ENCODE results near the gene KCNH6.
A peak's percentile ranks its signal among the peaks of the same experiment; 100 is the strongest.

KCNH6 gene, protein sequence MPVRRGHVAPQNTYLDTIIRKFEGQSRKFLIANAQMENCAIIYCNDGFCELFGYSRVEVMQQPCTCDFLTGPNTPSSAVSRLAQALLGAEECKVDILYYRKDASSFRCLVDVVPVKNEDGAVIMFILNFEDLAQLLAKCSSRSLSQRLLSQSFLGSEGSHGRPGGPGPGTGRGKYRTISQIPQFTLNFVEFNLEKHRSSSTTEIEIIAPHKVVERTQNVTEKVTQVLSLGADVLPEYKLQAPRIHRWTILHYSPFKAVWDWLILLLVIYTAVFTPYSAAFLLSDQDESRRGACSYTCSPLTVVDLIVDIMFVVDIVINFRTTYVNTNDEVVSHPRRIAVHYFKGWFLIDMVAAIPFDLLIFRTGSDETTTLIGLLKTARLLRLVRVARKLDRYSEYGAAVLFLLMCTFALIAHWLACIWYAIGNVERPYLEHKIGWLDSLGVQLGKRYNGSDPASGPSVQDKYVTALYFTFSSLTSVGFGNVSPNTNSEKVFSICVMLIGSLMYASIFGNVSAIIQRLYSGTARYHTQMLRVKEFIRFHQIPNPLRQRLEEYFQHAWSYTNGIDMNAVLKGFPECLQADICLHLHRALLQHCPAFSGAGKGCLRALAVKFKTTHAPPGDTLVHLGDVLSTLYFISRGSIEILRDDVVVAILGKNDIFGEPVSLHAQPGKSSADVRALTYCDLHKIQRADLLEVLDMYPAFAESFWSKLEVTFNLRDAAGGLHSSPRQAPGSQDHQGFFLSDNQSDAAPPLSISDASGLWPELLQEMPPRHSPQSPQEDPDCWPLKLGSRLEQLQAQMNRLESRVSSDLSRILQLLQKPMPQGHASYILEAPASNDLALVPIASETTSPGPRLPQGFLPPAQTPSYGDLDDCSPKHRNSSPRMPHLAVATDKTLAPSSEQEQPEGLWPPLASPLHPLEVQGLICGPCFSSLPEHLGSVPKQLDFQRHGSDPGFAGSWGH

DNA sequence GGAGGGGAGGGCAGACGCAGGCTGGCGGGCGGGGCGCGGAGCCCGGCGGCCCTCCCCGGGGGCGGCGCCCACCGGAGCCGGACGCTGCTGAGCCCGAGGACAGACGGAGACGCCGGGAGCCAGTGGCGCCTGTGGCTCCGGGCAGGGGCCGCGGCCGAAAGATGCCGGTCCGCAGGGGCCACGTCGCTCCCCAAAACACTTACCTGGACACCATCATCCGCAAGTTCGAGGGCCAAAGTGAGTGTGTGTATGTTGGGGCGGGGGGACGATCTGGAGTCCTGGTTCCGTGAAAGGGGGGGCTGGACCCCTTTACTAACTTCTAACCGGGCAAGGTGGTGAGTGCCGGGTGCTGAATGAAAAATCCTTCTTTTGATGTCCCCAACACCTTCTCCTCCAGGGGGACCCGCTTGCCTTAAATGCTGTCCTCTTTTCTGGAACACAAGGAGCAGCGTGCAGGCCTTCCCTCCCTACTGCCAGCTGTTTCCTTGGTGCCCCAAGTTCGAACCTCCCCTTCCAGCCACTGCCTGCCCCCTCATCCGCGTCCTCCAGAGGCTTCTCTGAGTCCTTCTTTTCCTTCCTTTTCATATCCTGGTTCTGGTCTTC is at the start of gene KCNH6:
KCNH6 (plus strand) TSS at position 106 of the 603 bp plus-strand sequence; CDS start at position 162, 56 bp downstream.
- no peak for DNase-seq (ENCODE audit: low spot score)

- DNase-seq (ENCODE audit: low spot score): no peak
These were observed 49.0 kb upstream of the KCNH6 start for GRCh38 chr17:63474174-63474573.

DNA sequence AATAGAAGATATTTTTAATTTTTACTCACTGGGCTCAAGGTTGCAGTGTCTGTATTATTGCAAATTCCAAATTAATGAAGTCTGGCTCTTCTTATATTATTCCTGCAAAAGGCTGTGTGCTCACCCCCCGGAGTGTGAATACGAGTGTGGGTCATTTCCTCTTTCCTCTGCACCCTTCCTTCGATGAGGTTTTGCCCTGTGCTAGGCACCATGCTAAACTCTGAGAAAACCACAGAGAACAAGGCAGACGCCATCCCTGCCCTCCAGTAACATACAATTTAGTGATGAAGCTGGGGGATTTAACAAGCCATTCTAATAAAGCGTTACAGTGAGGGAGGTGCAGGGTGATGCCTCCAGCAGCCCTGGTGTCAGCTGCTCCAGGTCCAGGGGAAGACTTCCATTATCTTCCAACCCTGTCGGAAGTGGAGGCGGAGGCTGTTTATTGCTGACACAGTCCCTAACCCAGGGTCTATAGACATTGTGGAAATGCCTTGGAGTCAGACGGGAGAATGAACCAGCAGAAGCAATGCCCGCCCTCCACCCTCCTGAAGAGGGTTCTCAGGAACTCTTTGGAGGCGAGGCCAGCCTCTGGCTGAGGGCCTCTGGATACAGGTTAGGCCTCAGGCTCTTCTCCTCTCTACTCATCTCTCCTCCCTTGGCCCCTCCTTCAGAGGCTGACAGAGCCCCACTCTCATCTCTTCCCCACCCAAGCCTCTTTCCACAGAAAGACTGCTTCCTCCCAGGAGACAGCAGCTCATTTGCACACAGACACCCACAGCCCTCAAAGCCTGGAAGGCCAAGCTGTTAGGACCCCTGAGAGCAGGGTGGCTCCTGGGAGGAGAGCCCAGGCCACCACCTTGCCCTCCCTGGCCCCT is 48.3 kb upstream of the KCNH6 start:
- no peak for DNase-seq (ENCODE audit: low spot score)

GRCh38 chr17:63475491-63476412 is 47.4 kb upstream of the KCNH6 start:
- no peak for DNase-seq (ENCODE audit: low spot score)

DNA sequence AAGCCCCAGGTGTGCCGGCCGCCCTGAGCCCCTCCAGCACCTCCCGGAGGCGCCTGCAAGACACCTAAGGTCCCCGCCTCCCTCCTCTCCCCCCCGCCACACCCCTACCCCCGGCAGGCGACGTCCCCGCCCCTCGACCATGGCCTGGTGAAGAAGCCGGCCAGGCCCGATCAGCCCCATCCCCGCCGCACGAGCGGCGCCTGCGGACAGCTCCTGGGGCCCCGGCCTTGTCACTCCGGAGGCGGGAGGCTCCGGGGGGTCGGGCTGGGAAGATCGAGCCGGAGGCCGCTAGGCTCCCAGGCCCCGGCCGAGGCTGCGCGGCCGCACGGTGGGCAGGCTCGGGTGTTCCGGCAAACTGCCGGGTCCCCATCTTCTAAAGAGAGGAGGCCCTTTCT is 46.7 kb upstream of the KCNH6 start:
- no peak for DNase-seq (ENCODE audit: low spot score)

DNA sequence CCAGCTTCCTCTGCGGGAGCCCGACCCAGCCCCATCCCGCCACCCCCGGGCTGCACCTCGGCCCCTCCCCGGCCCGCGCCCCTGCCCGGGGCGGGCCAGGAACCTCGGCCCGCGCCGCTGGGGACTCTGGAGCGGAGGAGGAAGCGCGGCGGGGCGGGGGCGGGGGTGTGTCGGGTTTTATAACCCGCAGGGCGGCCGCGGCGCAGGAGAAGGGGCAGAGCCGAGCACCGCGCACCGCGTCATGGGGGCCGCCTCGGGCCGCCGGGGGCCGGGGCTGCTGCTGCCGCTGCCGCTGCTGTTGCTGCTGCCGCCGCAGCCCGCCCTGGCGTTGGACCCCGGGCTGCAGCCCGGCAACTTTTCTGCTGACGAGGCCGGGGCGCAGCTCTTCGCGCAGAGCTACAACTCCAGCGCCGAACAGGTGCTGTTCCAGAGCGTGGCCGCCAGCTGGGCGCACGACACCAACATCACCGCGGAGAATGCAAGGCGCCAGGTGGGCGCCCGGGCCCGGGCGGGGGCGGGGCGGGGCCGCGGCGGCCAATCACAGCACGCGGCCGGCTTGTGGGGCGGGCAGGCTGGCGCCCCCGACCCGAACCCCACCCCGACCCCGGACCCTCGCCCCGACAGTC is 46.2 kb upstream of the KCNH6 start, which contains the start of gene ACE:
ACE (plus strand) TSS at position 208 of the 626 bp plus-strand sequence; CDS start at position 242, 34 bp downstream.
- peak; percentile 48 for DNase-seq (ENCODE audit: low spot score)

DNA sequence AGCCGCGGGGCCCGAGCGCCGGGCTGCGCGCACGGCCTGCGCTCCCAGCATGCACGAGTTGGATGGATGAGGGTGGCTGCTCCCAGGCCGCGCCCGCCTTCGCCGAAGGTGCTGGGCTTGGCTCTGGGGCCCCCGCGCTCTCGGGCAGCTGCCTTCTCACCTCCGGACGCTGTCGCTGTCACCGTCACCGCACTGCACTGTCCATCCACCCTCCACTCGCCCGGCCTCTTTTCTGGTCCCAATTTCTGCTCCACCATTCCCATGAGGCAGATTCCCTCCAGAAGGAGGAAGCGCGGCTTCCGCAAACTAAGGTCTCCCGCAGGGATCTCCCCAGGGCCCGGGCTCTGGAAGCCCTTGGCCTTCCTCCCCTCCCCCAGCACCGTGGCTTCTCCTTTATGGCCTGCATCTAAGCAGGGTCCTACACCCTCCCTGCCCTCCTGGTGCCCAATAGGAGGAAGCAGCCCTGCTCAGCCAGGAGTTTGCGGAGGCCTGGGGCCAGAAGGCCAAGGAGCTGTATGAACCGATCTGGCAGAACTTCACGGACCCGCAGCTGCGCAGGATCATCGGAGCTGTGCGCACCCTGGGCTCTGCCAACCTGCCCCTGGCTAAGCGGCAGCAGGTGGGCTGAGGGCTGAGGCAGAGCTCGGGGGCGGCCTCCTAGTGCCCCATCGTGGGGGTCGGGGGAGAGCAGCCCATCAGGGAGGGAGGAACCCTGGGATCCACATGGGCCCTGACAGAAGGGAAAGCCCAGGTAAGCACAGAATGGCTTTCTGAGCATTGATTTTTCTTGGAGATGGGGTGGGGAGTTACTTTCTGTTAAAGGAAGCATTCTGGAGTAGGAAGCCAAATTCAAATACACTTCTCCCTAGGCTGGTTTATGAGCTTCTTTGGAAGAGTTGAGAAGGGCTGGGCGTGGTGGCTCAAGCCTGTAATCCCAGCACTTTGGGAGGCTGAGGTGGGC is 45.4 kb upstream of the KCNH6 start:
- DNase-seq (ENCODE audit: low spot score): no peak

DNA sequence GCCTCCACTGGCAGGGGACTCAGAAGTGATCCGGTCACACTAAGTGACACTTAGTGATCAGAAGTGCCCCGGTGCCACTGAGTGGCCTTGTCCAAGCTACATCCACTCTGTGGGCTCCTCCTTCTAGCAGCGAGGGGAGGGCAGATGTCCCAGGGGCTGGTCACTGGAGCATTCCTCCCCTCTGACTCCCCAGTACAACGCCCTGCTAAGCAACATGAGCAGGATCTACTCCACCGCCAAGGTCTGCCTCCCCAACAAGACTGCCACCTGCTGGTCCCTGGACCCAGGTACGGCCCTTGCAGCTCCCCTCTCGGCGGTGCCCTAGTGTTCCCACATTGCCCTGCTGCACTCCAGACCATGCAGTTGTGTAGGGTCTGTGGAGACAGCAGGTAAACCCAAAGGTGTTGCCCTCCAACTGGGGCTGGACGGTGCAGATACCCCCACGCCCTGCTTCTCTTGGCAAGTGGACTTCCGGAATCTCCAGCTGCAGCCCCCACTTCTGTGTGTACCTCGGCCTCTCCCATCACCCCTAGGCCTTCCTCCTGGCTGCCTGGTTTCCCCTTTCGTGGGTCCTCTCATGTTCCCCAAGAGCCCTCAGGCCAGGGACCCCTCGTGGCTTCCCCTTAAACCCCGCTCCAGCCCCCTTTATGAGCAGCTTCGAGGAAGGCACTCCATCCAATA is 44.2 kb upstream of the KCNH6 start:
- peak; percentile 80 for DNase-seq (ENCODE audit: low spot score)

DNA sequence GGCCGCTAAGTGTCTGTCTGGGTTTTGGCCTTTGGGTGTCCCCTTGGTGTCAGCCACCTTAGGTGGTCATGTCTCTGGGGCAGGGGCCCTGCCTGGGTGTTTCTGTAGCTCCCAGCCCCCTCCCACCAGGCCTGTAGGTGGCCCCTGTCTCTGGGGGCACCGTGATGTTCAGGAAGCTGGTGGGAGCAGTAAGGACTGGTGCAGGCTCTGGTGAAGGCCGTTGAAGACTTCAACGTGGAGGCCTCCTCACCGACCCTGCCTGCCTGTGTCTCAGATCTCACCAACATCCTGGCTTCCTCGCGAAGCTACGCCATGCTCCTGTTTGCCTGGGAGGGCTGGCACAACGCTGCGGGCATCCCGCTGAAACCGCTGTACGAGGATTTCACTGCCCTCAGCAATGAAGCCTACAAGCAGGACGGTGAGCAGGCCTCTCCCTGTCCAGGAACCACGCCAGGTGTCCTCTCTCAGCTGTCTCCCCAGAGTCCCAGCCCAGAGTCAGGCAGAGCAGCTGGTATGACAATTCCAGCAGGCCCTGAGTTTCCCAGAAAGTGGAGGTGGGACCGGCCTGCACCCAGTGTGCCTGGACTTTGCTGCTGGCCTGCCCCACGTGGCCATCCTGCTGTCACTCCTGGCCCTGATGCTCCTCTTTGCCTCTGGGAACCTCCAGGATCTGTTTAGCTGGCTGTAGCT is 43.5 kb upstream of the KCNH6 start:
- DNase-seq (ENCODE audit: low spot score): no peak

DNA sequence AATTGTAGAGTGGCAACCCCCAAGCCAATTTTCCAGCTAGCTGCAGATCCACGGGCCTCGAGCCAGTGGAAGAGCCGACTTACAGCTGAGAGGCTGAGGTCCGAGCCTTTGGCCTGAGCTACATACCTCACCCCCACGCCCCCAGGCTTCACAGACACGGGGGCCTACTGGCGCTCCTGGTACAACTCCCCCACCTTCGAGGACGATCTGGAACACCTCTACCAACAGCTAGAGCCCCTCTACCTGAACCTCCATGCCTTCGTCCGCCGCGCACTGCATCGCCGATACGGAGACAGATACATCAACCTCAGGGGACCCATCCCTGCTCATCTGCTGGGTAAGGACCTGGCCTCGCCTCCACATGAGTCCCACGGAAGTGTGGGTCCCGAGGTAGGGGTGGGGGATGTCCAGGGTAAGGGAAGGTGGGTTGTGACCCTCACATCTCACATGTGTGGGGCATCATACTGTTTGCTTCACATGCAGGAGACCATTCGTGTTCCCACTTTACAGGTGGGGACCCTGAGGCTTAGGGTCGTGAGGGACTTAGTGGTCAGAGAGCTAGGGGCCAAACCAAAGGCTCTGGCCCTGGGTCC is 42.9 kb upstream of the KCNH6 start:
- DNase-seq (ENCODE audit: low spot score): no peak

DNA sequence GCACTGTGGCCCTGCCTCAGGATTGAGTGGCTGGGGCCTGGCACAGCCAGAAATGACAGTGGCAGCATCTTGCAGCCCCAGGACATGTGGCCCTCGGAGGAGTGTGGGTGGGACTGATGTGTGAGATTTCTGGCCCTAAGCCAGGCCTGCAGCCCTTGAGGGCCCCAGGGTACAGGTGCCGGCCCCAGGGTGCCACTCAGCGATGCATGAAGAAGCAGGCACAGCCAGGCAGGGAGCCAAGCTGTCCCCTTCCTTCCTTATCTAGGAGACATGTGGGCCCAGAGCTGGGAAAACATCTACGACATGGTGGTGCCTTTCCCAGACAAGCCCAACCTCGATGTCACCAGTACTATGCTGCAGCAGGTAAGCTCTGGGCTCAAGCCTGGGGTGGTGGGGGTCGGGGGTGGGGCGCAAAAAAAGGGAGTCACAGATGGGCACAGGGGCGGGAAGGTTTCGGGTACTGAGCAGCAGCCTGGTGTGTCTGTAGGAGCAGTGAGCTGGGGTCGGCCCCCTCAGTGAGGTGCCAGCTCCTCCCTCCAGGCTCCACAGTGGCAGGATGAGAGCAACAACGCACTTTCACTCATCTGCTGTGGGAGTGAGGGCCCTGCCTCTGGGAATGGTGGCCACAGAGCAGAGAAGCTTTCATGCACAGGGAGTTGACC is 42.2 kb upstream of the KCNH6 start:
- DNase-seq (ENCODE audit: low spot score): no peak

GRCh38 chr17:63481488-63481870 is 41.7 kb upstream of the KCNH6 start:
- no peak for DNase-seq (ENCODE audit: low spot score)

- no peak for DNase-seq (ENCODE audit: low spot score)
These were observed 40.6 kb upstream of the KCNH6 start for GRCh38 chr17:63482509-63482908.

DNA sequence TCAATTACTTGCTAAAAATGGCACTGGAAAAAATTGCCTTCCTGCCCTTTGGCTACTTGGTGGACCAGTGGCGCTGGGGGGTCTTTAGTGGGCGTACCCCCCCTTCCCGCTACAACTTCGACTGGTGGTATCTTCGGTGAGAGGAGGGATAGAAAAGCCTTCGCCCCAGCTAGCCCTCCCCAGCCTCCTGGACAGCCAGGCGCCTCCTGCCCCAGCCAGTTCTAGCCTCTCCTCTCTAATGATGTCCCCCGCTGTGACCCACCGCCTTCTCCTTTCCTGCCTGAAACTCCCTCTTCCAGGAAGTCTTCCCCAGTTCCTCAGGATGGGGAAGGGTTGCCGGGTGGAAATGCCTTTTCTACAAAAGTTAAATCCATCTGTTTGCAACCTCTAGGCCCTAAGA is 40.1 kb upstream of the KCNH6 start:
- no peak for DNase-seq (ENCODE audit: low spot score)

GRCh38 chr17:63483655-63484575 is 39.2 kb upstream of the KCNH6 start:
- no peak for DNase-seq (ENCODE audit: low spot score)

Data from CD4-positive, alpha-beta T cell treated with Interleukin-15 for 4 hours (primary cell).